Measurements from ENCODE around the gene BAD. TPM values are rescaled to one million over a fixed set of nuclear protein-coding genes. Genes with fewer than 3 reads are reported as not detected.

BAD gene
- total and polyA plus RNA-seq, 2 of the 13 experiments (the other 11 are each of a cell fraction or from before 2014, with no cell fraction given), result 17.9 to 28.5 TPM

- ChIA-PET CTCF (ENCODE audit: low intra/inter-chr PET ratio, low total read pairs) (no interaction called here), POLR2A (interaction anchor here (4.6 kb wide), 1 partner anchor 11 kb away, joined by 48 read pairs; no protein-coding TSS in a partner anchor)
- 95% methylated on average over 22 of the region's 22 CpGs for WGBS (ENCODE audit: low lambda C conversion rate)
Observed at GRCh38 chr11:64281957-64282770, 2.3 kb downstream of the BAD start.

More at GRCh38 chr11:64281957-64282770, 2.3 kb downstream of the BAD start:
- Histone ChIP-seq H3K36me3 (replicated peaks in 1 of 2; ENCODE audit: control insufficient read depth in 1 of 2, insufficient read depth in 2 of 2, low read length in 2 of 2) (peaks cover under 1 to 2% of the 10 kb centered on the region in 2 experiments; a peak in 1 of 5 replicates), H3K27me3 (ENCODE audit: control insufficient read depth in 1 of 2, insufficient read depth in 2 of 2, low read length in 2 of 2) (no peaks in the 10 kb centered on the region; a peak in 1 of 5 replicates), H3K27ac (ENCODE audit: extremely low read length, insufficient read depth, low read length) (no peak overlapping the region), H4K20me1 (ENCODE audit: insufficient read depth, low read length) (no peaks in the 10 kb centered on the region), H3K9me3 (ENCODE audit: low read length) (no peaks in the 10 kb centered on the region), H3K4me1 (ENCODE audit: insufficient read depth, low read length) (peaks cover 15% of the 10 kb centered on the region; the same call in 1 of the 2 replicates), H2AFZ (ENCODE audit: low read length) (no peak overlapping the region), H3K9ac (ENCODE audit: insufficient read depth, low read depth, low read length) (no peak overlapping the region), H3K4me3 (replicated peaks in 1 of 3; ENCODE audit: insufficient read depth in 1 of 3, low read depth in 2 of 3, low read length in 3 of 3) (no peak overlapping the region), H3K79me2 (ENCODE audit: insufficient read depth, low read length) (no peaks in the 10 kb centered on the region), H3K4me2 (ENCODE audit: low read depth, low read length) (no peak overlapping the region)
- in situ Hi-C loops (cut with HindIII; ENCODE audit: extremely low pct_ligation_motif_present, low pct_unique_long_range_greater_than_20kb) (no loop called here), intact Hi-C loops (cut with micrococcal nuclease; ENCODE audit: unreplicated experiment) (no loop called here)
- FAIRE-seq (no peak), ATAC-seq (no peak), DNase-seq (ENCODE audit: low spot score) (no peak)
- no TSS peak for BruUV-seq (replicated peaks)
- TF ChIP-seq ZNF652 (CRISPR knock-in tag; IDR thresholded peaks at IDR 0.05; ENCODE audit: borderline replicate concordance, low read depth), result no peak
- no peak for TF ChIP-seq ZSCAN12 (CRISPR knock-in tag; IDR thresholded peaks at IDR 0.05)
- TF ChIP-seq ZBTB33 (CRISPR knock-in tag; IDR thresholded peaks at IDR 0.05), result peak; percentile 55; the same call in 1 of the 2 replicates
- no peak for TF ChIP-seq ATAD3A (CRISPR knock-in tag; IDR thresholded peaks at IDR 0.05)
- no peak for TF ChIP-seq ZNF7 (CRISPR knock-in tag; IDR thresholded peaks at IDR 0.05)
- 0 out of 2 replicates have a peak, but pooled peaks have one; percentile 57 for TF ChIP-seq ZNF121 (CRISPR knock-in tag; IDR thresholded peaks at IDR 0.05)
